OCI-LY7 (cell line): ENCODE data around the gene FCGBP. TPM values are rescaled to one million over a fixed set of nuclear protein-coding genes. Genes with fewer than 3 reads are reported as not detected.
"Not testable (repeated sequence)": the region's sequence is repeated elsewhere in the genome, so short reads cannot be mapped to it uniquely, and the experiment has no call there.

ENCODE experiments used
- BruUV-seq: library from RNA; stranded (reverse); fragments of 400-500 nt; replicated peaks from 2 replicates; lab custom pipeline; 2021; lab: Mats Ljungman, UMichigan
- CTCF ChIA-PET: fragments of 300-600 bp; sonication (Branson Sonifier 250); formaldehyde crosslinking; loops from one replicate; lab custom pipeline; 2022; ENCODE audit warnings: antibody characterized with exemption; ENCODE audit not compliant: unreplicated experiment; lab: Charles Lee
- POLR2A ChIA-PET: fragments of 300-600 bp; sonication (Branson Sonifier 250); formaldehyde crosslinking; loops from one replicate; lab custom pipeline; 2022; ENCODE audit warnings: antibody characterized with exemption; lab: Charles Lee
- DNase-seq: peaks from one replicate; pipeline ENCODE4 v3.0.0-alpha.2; 2015; ENCODE audit warnings: low spot score
- H2AFZ ChIP-seq: fragments of 200-600 bp; sonication (generic), shearing (Covaris generic); 2 replicates; pipeline ENCODE4 v1.6.1; 2014; ENCODE audit warnings: mild to moderate bottlenecking, antibody characterized with exemption, low read length, moderate library complexity
- H3K27ac ChIP-seq: fragments of 200-600 bp; sonication (generic); 2 replicates; pipeline ENCODE4 v1.5.1; 2014; ENCODE audit warnings: mixed run types, low read depth, mild to moderate bottlenecking, moderate library complexity, low read length, inconsistent platforms; ENCODE audit not compliant: poor library complexity, severe bottlenecking
- H3K36me3 ChIP-seq: fragments of 200-600 bp; sonication (generic); 2 replicates; pipeline ENCODE4 v1.6.1; 2014; ENCODE audit warnings: mild to moderate bottlenecking, antibody characterized with exemption, low read length, moderate library complexity, mixed read lengths; ENCODE audit not compliant: insufficient read depth
- H3K4me1 ChIP-seq: fragments of 200-600 bp; sonication (generic); 2 replicates; pipeline ENCODE4 v1.5.1; 2014; ENCODE audit warnings: mild to moderate bottlenecking, low read length; ENCODE audit not compliant: insufficient read depth, poor library complexity, severe bottlenecking
- H3K4me2 ChIP-seq: fragments of 200-600 bp; sonication (generic); 2 replicates; pipeline ENCODE4 v1.6.1; 2014; ENCODE audit warnings: mild to moderate bottlenecking, low read length
- H3K4me3 ChIP-seq: fragments of 200-600 bp; sonication (generic); 2 replicates; pipeline ENCODE4 v1.5.1; 2014; ENCODE audit warnings: mild to moderate bottlenecking, low read depth, low read length; ENCODE audit not compliant: poor library complexity, severe bottlenecking
- H3K79me2 ChIP-seq: fragments of 200-600 bp; sonication (generic); 2 replicates; pipeline ENCODE4 v1.6.1; 2016; ENCODE audit warnings: low read depth, mild to moderate bottlenecking, low read length, moderate library complexity, mixed read lengths; ENCODE audit not compliant: insufficient read depth
- H3K9me2 ChIP-seq: fragments of 200-600 bp; sonication (generic); 2 replicates; pipeline ENCODE4 v1.6.1; 2016; ENCODE audit warnings: mild to moderate bottlenecking, low read length, mixed read lengths; ENCODE audit not compliant: insufficient read depth
- H3K9me3 ChIP-seq: fragments of 200-600 bp; sonication (generic); 2 replicates; pipeline ENCODE4 v1.6.1; 2014; ENCODE audit warnings: mild to moderate bottlenecking, mixed run types, low read length, mixed read lengths
- H4K20me1 ChIP-seq: fragments of 200-600 bp; sonication (generic); 2 replicates; pipeline ENCODE4 v1.6.1; 2014; ENCODE audit warnings: mild to moderate bottlenecking, antibody characterized with exemption, low read length, moderate library complexity, mixed read lengths; ENCODE audit not compliant: insufficient read depth
- CTCF ChIP-seq: fragments of 200-600 bp; sonication (generic); conservative IDR thresholded peaks from 2 replicates; pipeline ENCODE4 v1.5.1; 2014; ENCODE audit warnings: mild to moderate bottlenecking, antibody characterized with exemption, low read length, moderate library complexity, mixed read lengths
- EZH2phosphoT487 ChIP-seq: fragments of 200-600 bp; sonication (generic); IDR thresholded peaks from 2 replicates; pipeline ENCODE4 v1.6.1; 2018; ENCODE audit warnings: low read depth, borderline replicate concordance, mild to moderate bottlenecking, mixed run types, antibody characterized with exemption, low read length, moderate library complexity, mixed read lengths
- intact Hi-C: fragments of 100-400 bp; cut with micrococcal nuclease; formaldehyde crosslinking; loops from one replicate; pipeline ENCODE4 v1.10.0; 2022; ENCODE audit not compliant: unreplicated experiment
- total RNA-seq, 2 experiments: library from RNA; depleted of rRNA in 1 of 2; stranded (reverse); fragments of >200 nt in 1 of 2; shearing (Covaris generic) in 1 of 2; gene quantifications; 2 replicates each; pipeline ENCODE4 v1.2.3, GENCODE V29; 2014 to 2022

FCGBP gene
- total RNA-seq, 2 experiments from 2014 or later = 0.41 to 1.7 TPM

- no TSS peak for BruUV-seq
- Histone ChIP-seq H4K20me1 (no peaks in the 10 kb centered on the region), H3K4me2 (no peak overlapping the region), H3K9me3 (no peaks in the 10 kb centered on the region), H2AFZ (no peak overlapping the region), H3K27ac (no peak overlapping the region), H3K4me1 (peaks cover 20% of the 10 kb centered on the region), H3K79me2 (peaks cover 6% of the 10 kb centered on the region), H3K36me3 (no peaks in the 10 kb centered on the region), H3K4me3 (no peak overlapping the region), H3K9me2 (no peaks in the 10 kb centered on the region)
- ChIA-PET POLR2A (interaction anchor here (0.7 to 1.1 kb wide), 2 partner anchors 10 to 40 kb away, joined by 4 to 6 read pairs; no protein-coding TSS in a partner anchor), CTCF (no interaction called here)
- no peak for TF ChIP-seq CTCF
- TF ChIP-seq EZH2phosphoT487 = no peak
- intact Hi-C loops = no loop called here
- DNase-seq = no peak
Observed at GRCh38 chr19:39966617-39967016, 32.2 kb upstream of the FCGBP start.

DNA sequence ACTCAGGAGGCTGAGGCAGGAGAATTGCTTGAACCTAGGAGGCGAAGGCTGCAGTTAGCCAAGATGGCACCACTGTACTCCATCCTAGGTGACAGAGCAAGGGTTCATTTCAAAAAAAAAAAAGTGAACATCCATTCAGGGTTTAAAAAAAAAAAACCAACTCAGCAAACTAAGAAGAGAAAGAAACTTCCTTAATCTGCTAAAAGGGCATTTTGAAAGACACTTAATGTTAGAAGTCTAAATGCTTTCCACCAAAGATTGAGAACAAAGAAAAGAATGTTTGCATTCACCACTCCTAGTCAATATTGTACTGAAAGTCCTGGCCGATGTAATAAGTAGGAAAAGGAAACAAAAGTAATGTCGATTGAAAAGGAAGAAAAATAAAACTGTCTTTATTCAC is 29.5 kb upstream of the FCGBP start:
- no peak for TF ChIP-seq CTCF
- TF ChIP-seq EZH2phosphoT487 = no peak
- H3K4me3 ChIP-seq = no peak overlapping the region
- CTCF ChIA-PET = no interaction called here

GRCh38 chr19:39959407-39959806 is 25.0 kb upstream of the FCGBP start:
- BruUV-seq, CTCF ChIA-PET, H3K9me3 ChIP-seq, H3K79me2 ChIP-seq, H3K36me3 ChIP-seq, DNase-seq, H4K20me1 ChIP-seq, H3K9me2 ChIP-seq: not testable (repeated sequence)
- Histone ChIP-seq H3K4me2 (peak overlapping the region; percentile 62), H3K27ac (peak overlapping the region; percentile 79), H3K4me3 (peak overlapping the region; percentile 39), H2AFZ (peak overlapping the region; percentile 86; the same call in 1 of the 2 replicates), H3K4me1 (peaks cover 64% of the 10 kb centered on the region)
- intact Hi-C loops = loop anchor here (2.0 to 10.0 kb wide), 2 partner anchors 19 to 555 kb away; partner anchors contain the start of gene ZFP36
- POLR2A ChIA-PET = interaction anchor here (0.6 kb wide), 1 partner anchor 20 kb away, joined by 5 read pairs; no protein-coding TSS in a partner anchor

More for the DNA sequence above, 29.5 kb upstream of the FCGBP start:
- H3K4me1 ChIP-seq = peaks cover 24% of the 10 kb centered on the region
- no peak overlapping the region for H2AFZ ChIP-seq
- H3K36me3 ChIP-seq = no peaks in the 10 kb centered on the region
- no peaks in the 10 kb centered on the region for H3K9me3 ChIP-seq
- H4K20me1 ChIP-seq = no peaks in the 10 kb centered on the region
- POLR2A ChIA-PET = no interaction called here
- H3K79me2 ChIP-seq = no peaks in the 10 kb centered on the region
- no peaks in the 10 kb centered on the region for H3K9me2 ChIP-seq
- no peak overlapping the region for H3K4me2 ChIP-seq
- no peak for DNase-seq
- no peak overlapping the region for H3K27ac ChIP-seq
- intact Hi-C loops = no loop called here
- no TSS peak for BruUV-seq

GRCh38 chr19:39958942-39959341 is 24.5 kb upstream of the FCGBP start:
- DNase-seq, CTCF ChIA-PET: not testable (repeated sequence)
- peak overlapping the region; percentile 62 for H3K4me2 ChIP-seq

GRCh38 chr19:39957886-39958285 is 23.5 kb upstream of the FCGBP start:
- H3K27ac ChIP-seq = peak overlapping the region; percentile 76
- not testable (repeated sequence) for H3K79me2 ChIP-seq, H3K36me3 ChIP-seq, BruUV-seq, H3K9me3 ChIP-seq, H4K20me1 ChIP-seq, H3K9me2 ChIP-seq, H3K4me3 ChIP-seq
- H3K4me1 ChIP-seq = peaks cover 76% of the 10 kb centered on the region
- H3K4me2 ChIP-seq = peak overlapping the region; percentile 33
- H2AFZ ChIP-seq = peak overlapping the region; percentile 62; the same call in 1 of the 2 replicates
- ChIA-PET CTCF (interaction anchor here (1.6 kb wide), 1 partner anchor 12 kb away, joined by 3 read pairs; no protein-coding TSS in a partner anchor), POLR2A (interaction anchor here (0.6 to 1.6 kb wide), 6 partner anchors 9 to 449 kb away, joined by 3 to 5 read pairs (median 3); partner anchors contain the start of gene PSMC4)
- intact Hi-C loops = loop anchor here (2.0 to 10.0 kb wide), 2 partner anchors 17 to 553 kb away; partner anchors contain the start of gene ZFP36
- peak; percentile 75 for DNase-seq

More at GRCh38 chr19:39958942-39959341, 24.5 kb upstream of the FCGBP start:
- H3K79me2 ChIP-seq, H3K36me3 ChIP-seq, BruUV-seq, H3K9me3 ChIP-seq, H4K20me1 ChIP-seq, H3K9me2 ChIP-seq: not testable (repeated sequence)
- POLR2A ChIA-PET = interaction anchor here (0.6 kb wide), 3 partner anchors 11 to 103 kb away, joined by 3 to 6 read pairs (median 5); no protein-coding TSS in a partner anchor
- H3K4me1 ChIP-seq = peaks cover 69% of the 10 kb centered on the region
- intact Hi-C loops = loop anchor here (2.0 to 10.0 kb wide), 2 partner anchors 18 to 554 kb away; partner anchors contain the start of gene ZFP36
- H3K27ac ChIP-seq = peak overlapping the region; percentile 79
- H2AFZ ChIP-seq = peak overlapping the region; percentile 86; the same call in 1 of the 2 replicates
- peak overlapping the region; percentile 39 for H3K4me3 ChIP-seq
